Ishikawa (cell line): Measurements from ENCODE around the gene FAM111B.

Source experiments
- NFIC ChIP-seq: IDR thresholded peaks from 2 replicates; pipeline ENCODE4 v1.6.1; 2012
- RAD21 ChIP-seq: IDR thresholded peaks from 2 replicates; pipeline ENCODE4 v1.6.1; 2012; ENCODE audit warnings: low read depth
- TAF1 ChIP-seq: IDR thresholded peaks from 2 replicates; pipeline ENCODE4 v1.6.1; 2012; ENCODE audit warnings: low read depth, mild to moderate bottlenecking
- TCF12 ChIP-seq: IDR thresholded peaks from 2 replicates; pipeline ENCODE4 v1.6.1; 2012; ENCODE audit warnings: low read depth
- YY1 ChIP-seq: IDR thresholded peaks from 2 replicates; pipeline ENCODE4 v1.6.1; 2012; ENCODE audit warnings: low read depth
- TF ChIP-seq, protein P1 (sequence below): IDR thresholded peaks from 2 replicates; pipeline ENCODE4 v1.6.1; 2012; ENCODE audit warnings: low read depth, mild to moderate bottlenecking

GRCh38 chr11:59137190-59137589 lies 30.2 kb downstream of the FAM111B start:
- TF ChIP-seq TCF12 (no peak), NFIC (no peak), RAD21 (no peak), TAF1 (no peak), YY1 (no peak)
- TF ChIP-seq, protein P1, sequence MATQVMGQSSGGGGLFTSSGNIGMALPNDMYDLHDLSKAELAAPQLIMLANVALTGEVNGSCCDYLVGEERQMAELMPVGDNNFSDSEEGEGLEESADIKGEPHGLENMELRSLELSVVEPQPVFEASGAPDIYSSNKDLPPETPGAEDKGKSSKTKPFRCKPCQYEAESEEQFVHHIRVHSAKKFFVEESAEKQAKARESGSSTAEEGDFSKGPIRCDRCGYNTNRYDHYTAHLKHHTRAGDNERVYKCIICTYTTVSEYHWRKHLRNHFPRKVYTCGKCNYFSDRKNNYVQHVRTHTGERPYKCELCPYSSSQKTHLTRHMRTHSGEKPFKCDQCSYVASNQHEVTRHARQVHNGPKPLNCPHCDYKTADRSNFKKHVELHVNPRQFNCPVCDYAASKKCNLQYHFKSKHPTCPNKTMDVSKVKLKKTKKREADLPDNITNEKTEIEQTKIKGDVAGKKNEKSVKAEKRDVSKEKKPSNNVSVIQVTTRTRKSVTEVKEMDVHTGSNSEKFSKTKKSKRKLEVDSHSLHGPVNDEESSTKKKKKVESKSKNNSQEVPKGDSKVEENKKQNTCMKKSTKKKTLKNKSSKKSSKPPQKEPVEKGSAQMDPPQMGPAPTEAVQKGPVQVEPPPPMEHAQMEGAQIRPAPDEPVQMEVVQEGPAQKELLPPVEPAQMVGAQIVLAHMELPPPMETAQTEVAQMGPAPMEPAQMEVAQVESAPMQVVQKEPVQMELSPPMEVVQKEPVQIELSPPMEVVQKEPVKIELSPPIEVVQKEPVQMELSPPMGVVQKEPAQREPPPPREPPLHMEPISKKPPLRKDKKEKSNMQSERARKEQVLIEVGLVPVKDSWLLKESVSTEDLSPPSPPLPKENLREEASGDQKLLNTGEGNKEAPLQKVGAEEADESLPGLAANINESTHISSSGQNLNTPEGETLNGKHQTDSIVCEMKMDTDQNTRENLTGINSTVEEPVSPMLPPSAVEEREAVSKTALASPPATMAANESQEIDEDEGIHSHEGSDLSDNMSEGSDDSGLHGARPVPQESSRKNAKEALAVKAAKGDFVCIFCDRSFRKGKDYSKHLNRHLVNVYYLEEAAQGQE, result no peak
